GM10266 (cell line): ENCODE data around the gene KAT6B.

Experiments used
- DNase-seq: peaks from one replicate; pipeline ENCODE4 v3.0.0; 2012; ENCODE audit errors: extremely low spot score
- TF ChIP-seq, protein P1 (sequence below): IDR thresholded peaks from 2 replicates; pipeline ENCODE4 v1.5.1; 2012; ENCODE audit warnings: mild to moderate bottlenecking, low read depth; ENCODE audit not compliant: control insufficient read depth, insufficient read depth; ENCODE audit errors: missing control alignments

KAT6B gene

GRCh38 chr10:74881253-74881884 is 55.0 kb downstream of the KAT6B start:
- DNase-seq = no peak
- TF ChIP-seq, protein P1, sequence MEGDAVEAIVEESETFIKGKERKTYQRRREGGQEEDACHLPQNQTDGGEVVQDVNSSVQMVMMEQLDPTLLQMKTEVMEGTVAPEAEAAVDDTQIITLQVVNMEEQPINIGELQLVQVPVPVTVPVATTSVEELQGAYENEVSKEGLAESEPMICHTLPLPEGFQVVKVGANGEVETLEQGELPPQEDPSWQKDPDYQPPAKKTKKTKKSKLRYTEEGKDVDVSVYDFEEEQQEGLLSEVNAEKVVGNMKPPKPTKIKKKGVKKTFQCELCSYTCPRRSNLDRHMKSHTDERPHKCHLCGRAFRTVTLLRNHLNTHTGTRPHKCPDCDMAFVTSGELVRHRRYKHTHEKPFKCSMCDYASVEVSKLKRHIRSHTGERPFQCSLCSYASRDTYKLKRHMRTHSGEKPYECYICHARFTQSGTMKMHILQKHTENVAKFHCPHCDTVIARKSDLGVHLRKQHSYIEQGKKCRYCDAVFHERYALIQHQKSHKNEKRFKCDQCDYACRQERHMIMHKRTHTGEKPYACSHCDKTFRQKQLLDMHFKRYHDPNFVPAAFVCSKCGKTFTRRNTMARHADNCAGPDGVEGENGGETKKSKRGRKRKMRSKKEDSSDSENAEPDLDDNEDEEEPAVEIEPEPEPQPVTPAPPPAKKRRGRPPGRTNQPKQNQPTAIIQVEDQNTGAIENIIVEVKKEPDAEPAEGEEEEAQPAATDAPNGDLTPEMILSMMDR = no peak

GRCh38 chr10:74882427-74882826 is 56.0 kb downstream of the KAT6B start:
- no peak for DNase-seq
- TF ChIP-seq, protein P1 = no peak

GRCh38 chr10:74882831-74883230 is 56.4 kb downstream of the KAT6B start:
- DNase-seq = no peak
- TF ChIP-seq, protein P1 = no peak

DNA sequence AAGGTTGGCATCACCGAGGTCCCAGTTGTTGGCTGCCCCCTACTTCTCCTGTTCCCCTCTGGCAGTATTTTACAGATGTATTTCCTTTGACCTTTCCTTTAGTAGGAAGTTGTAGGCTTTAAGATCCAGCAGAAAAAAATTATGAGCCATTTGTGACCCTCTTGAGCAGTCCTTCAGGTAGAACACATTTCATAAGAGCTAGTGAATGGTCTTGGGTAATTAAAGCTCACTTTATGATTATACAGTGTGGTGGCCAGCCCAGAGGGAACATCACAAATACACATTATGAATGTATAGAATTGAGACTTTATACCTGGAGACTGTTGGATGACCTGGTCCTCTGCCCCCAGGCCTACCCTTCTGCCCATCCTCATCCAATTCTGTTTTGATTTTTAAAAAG is 57.0 kb downstream of the KAT6B start:
- TF ChIP-seq, protein P1 = no peak
- DNase-seq = no peak

- TF ChIP-seq, protein P1 = no peak
- no peak for DNase-seq
Observed at GRCh38 chr10:74887614-74888284, 61.3 kb downstream of the KAT6B start.

- no peak for DNase-seq
- TF ChIP-seq, protein P1 = no peak
Observed at GRCh38 chr10:74888962-74889661, 62.7 kb downstream of the KAT6B start.

- TF ChIP-seq, protein P1 = no peak
- DNase-seq = no peak
Observed at GRCh38 chr10:74889662-74889998, 63.2 kb downstream of the KAT6B start.
